HL-60 (cell line): ENCODE data around the gene MACROD2.

ENCODE experiments used
- POLR2AphosphoS5 ChIP-seq: IDR thresholded peaks from 2 replicates; pipeline ENCODE4 v1.6.1; 2012; ENCODE audit warnings: low read depth
- TF ChIP-seq, protein P1 (sequence below): IDR thresholded peaks from one replicate; pipeline ENCODE4 v1.5.1; 2011; ENCODE audit warnings: low read length, control low read depth, inconsistent platforms; ENCODE audit not compliant: insufficient read depth
- TF ChIP-seq, protein P2 (sequence below): IDR thresholded peaks from 2 replicates; pipeline ENCODE4 v1.6.1; 2012; ENCODE audit warnings: low read depth; ENCODE audit not compliant: insufficient replicate concordance

DNA sequence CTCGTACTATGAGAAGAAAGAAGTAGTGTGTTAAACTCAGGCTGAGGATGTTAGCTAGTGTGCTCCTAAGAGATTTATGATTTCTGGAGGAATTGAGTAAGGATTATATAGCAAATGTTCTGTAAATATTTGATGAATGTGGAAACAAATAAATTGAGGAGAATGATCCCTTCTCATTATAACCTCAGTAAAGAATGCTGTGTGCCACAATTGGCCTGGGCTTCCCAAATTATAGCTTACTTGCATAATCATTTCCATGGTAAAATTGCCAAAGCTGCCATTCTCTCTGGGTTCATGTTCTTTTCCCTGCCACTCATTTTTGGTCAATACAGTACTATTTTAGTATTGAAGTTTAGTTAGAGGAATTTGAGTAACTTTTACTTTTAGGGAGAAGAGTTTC, 213.6 kb downstream of the MACROD2 start:
- no peak for TF ChIP-seq POLR2AphosphoS5
- TF ChIP-seq, protein P1, sequence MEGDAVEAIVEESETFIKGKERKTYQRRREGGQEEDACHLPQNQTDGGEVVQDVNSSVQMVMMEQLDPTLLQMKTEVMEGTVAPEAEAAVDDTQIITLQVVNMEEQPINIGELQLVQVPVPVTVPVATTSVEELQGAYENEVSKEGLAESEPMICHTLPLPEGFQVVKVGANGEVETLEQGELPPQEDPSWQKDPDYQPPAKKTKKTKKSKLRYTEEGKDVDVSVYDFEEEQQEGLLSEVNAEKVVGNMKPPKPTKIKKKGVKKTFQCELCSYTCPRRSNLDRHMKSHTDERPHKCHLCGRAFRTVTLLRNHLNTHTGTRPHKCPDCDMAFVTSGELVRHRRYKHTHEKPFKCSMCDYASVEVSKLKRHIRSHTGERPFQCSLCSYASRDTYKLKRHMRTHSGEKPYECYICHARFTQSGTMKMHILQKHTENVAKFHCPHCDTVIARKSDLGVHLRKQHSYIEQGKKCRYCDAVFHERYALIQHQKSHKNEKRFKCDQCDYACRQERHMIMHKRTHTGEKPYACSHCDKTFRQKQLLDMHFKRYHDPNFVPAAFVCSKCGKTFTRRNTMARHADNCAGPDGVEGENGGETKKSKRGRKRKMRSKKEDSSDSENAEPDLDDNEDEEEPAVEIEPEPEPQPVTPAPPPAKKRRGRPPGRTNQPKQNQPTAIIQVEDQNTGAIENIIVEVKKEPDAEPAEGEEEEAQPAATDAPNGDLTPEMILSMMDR: no peak
- TF ChIP-seq, protein P2, sequence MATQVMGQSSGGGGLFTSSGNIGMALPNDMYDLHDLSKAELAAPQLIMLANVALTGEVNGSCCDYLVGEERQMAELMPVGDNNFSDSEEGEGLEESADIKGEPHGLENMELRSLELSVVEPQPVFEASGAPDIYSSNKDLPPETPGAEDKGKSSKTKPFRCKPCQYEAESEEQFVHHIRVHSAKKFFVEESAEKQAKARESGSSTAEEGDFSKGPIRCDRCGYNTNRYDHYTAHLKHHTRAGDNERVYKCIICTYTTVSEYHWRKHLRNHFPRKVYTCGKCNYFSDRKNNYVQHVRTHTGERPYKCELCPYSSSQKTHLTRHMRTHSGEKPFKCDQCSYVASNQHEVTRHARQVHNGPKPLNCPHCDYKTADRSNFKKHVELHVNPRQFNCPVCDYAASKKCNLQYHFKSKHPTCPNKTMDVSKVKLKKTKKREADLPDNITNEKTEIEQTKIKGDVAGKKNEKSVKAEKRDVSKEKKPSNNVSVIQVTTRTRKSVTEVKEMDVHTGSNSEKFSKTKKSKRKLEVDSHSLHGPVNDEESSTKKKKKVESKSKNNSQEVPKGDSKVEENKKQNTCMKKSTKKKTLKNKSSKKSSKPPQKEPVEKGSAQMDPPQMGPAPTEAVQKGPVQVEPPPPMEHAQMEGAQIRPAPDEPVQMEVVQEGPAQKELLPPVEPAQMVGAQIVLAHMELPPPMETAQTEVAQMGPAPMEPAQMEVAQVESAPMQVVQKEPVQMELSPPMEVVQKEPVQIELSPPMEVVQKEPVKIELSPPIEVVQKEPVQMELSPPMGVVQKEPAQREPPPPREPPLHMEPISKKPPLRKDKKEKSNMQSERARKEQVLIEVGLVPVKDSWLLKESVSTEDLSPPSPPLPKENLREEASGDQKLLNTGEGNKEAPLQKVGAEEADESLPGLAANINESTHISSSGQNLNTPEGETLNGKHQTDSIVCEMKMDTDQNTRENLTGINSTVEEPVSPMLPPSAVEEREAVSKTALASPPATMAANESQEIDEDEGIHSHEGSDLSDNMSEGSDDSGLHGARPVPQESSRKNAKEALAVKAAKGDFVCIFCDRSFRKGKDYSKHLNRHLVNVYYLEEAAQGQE: no peak
